SJCRH30 (cell line): ENCODE measurements around the gene SPN. TPM values are rescaled to one million over a fixed set of nuclear protein-coding genes. Genes with fewer than 3 reads are reported as not detected.
"Not testable (repeated sequence)": the region's sequence is repeated elsewhere in the genome, so short reads cannot be mapped to it uniquely, and the experiment has no call there.

Experiments
- DNase-seq, 2 experiments: peaks; one replicate each; pipeline ENCODE4 v3.0.0-alpha.2; 2015 to 2020
- H3K27ac ChIP-seq: fragments of 250-450 bp; sonication (Bioruptor Pico); 2 replicates; pipeline ENCODE4 v1.5.1; 2020; ENCODE audit warnings: mild to moderate bottlenecking, moderate library complexity
- H3K27me3 ChIP-seq: fragments of 250-450 bp; sonication (Bioruptor Pico); 2 replicates; pipeline ENCODE4 v1.5.1; 2020; ENCODE audit warnings: mild to moderate bottlenecking, moderate library complexity
- H3K36me3 ChIP-seq: fragments of 250-450 bp; sonication (Bioruptor Pico); 2 replicates; pipeline ENCODE4 v1.5.1; 2020; ENCODE audit warnings: mild to moderate bottlenecking, moderate library complexity
- H3K4me1 ChIP-seq: fragments of 250-450 bp; sonication (Bioruptor Pico); 2 replicates; pipeline ENCODE4 v1.5.1; 2020; ENCODE audit warnings: mild to moderate bottlenecking, moderate library complexity
- H3K4me3 ChIP-seq: fragments of 250-450 bp; sonication (Bioruptor Pico); 2 replicates; pipeline ENCODE4 v1.5.1; 2020; ENCODE audit warnings: mild to moderate bottlenecking, moderate library complexity
- H3K9me3 ChIP-seq: fragments of 250-450 bp; sonication (Bioruptor Pico); replicated peaks from 2 replicates; pipeline ENCODE4 v1.5.1; 2020; ENCODE audit warnings: mild to moderate bottlenecking, moderate library complexity
- total RNA-seq: library from RNA; depleted of rRNA; stranded (reverse); fragments of >200 nt; shearing (Covaris generic); gene quantifications from 2 replicates; pipeline ENCODE4 v1.2.3, GENCODE V29; 2014

Gene SPN
- total RNA-seq, 1 experiment from 2014 or later, result 2.1 TPM

DNA sequence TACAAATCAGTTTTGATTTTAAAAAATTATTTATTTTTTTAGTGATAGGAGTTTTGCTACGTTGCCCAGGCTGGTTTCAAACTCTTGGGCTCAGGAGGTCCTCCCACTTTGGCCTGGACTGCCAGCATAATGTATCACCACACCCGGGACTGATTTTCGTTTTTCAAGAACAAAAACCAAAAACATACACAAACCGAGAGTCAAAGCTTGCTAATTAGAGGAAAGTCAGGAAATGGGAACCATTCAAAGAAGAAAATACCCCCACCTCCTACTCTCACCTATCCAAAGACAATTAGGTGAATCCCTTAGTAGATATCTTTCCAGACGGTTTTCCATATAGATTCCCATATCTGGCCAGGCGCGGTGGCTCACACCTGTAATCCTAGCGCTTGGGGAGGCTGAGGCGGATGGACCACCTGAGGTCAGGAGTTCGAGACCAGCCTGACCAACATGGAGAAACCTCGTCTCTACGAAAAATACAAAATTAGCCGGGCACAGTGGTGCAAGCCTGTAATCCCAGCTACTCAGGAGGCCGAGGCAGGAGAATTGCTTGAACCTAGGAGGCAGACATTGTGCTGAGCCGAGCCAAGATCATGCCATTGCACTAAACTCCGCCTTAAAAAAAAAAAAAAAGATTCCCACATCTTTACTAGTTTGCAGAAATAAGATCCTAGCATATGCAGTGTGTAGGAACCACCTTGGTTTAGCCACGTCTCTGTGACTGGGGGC lies 883 bp upstream of the SPN start:
- H3K9me3 ChIP-seq, result no peaks in the 10 kb centered on the region
- no peak overlapping the region for H3K27ac ChIP-seq
- H3K4me3 ChIP-seq, result no peak overlapping the region
- DNase-seq, result no peak
- H3K4me1 ChIP-seq, result no peaks in the 10 kb centered on the region
- H3K27me3 ChIP-seq, result no peaks in the 10 kb centered on the region
- no peaks in the 10 kb centered on the region for H3K36me3 ChIP-seq

- no peak for DNase-seq
- Histone ChIP-seq H3K9me3 (no peaks in the 10 kb centered on the region), H3K27me3 (no peaks in the 10 kb centered on the region), H3K4me1 (no peaks in the 10 kb centered on the region), H3K4me3 (no peak overlapping the region), H3K27ac (no peak overlapping the region), H3K36me3 (no peaks in the 10 kb centered on the region)
These were observed 375 bp upstream of the SPN start for GRCh38 chr16:29662729-29663015.

GRCh38 chr16:29663807-29664090 lies 702 bp downstream of the SPN start:
- Histone ChIP-seq H3K9me3 (no peaks in the 10 kb centered on the region), H3K4me1 (no peaks in the 10 kb centered on the region)
- DNase-seq, result no peak

GRCh38 chr16:29664091-29664921 lies 1.3 kb downstream of the SPN start:
- H3K27ac ChIP-seq, result no peak overlapping the region
- no peak overlapping the region for H3K4me3 ChIP-seq
- no peak for DNase-seq
- H3K27me3 ChIP-seq, result no peaks in the 10 kb centered on the region
- no peaks in the 10 kb centered on the region for H3K4me1 ChIP-seq
- no peaks in the 10 kb centered on the region for H3K36me3 ChIP-seq
- H3K9me3 ChIP-seq, result no peaks in the 10 kb centered on the region

More at GRCh38 chr16:29663807-29664090, 702 bp downstream of the SPN start:
- H3K27ac ChIP-seq, result no peak overlapping the region
- no peaks in the 10 kb centered on the region for H3K36me3 ChIP-seq
- H3K27me3 ChIP-seq, result no peaks in the 10 kb centered on the region
- H3K4me3 ChIP-seq, result no peak overlapping the region

- no peaks in the 10 kb centered on the region for H3K27me3 ChIP-seq
- no peaks in the 10 kb centered on the region for H3K4me1 ChIP-seq
- DNase-seq, result no peak
- H3K27ac ChIP-seq, result no peak overlapping the region
- no peak overlapping the region for H3K4me3 ChIP-seq
- no peaks in the 10 kb centered on the region for H3K36me3 ChIP-seq
- no peaks in the 10 kb centered on the region for H3K9me3 ChIP-seq
These were observed 2.4 kb downstream of the SPN start for GRCh38 chr16:29665294-29666077.

DNA sequence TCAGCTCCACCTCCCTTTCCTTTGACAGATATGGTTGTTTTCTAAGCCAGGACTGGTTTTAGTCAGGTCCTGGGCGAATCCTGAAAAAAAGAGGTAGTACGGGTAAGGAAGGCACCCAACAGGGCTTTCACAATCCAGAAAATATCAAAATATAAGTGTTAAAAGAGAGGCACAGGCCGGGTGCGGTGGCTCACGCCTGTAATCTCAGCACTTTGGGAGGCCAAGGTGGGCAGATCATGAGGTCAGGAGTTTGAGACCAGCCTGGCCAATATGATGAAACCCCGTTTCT lies 4.2 kb downstream of the SPN start:
- not testable (repeated sequence) for H3K27me3 ChIP-seq, DNase-seq, H3K4me1 ChIP-seq, H3K27ac ChIP-seq, H3K36me3 ChIP-seq, H3K9me3 ChIP-seq, H3K4me3 ChIP-seq

DNA sequence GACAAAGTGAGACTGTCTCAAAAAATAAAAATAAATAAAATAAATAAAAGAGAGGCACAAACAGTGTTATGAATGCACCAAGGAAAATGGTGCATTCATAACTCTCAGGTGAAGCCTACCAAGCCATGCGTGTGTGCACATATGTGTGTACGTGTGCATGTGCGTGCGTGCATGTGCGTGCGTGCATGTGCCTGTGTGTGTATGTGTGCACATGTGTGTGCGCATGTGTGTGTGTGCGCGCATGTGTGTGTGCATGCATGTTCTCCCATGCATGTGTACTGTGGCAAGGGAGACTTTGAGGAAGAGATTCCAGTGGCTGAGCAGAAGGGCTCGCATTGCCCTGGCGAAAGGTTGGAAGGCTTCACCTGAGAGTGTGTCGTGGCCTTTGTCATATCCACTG lies 4.7 kb downstream of the SPN start:
- Histone ChIP-seq H3K27me3 (no peaks in the 10 kb centered on the region), H3K9me3 (no peaks in the 10 kb centered on the region), H3K4me3 (no peak overlapping the region), H3K27ac (no peak overlapping the region), H3K36me3 (no peaks in the 10 kb centered on the region), H3K4me1 (no peaks in the 10 kb centered on the region)
- DNase-seq, result no peak

DNA sequence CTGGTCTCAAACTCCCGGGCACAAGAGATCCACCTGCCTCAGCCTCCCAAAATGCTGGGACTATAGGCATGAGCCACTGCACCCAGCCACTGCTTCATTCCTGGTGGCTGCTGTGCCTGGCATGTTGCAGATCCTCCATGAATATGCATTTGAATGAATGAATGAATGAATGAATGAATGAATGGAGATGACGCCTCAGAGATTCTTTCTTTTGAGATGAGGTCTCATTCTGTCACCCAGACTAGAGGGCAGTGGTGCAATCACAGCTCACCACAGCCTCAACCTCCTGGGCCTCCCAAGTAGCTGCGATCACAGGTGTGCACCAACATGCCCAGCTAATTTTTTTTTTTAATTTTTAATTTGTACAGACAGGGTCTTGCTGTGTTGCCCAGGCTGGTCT lies 5.2 kb downstream of the SPN start:
- DNase-seq, result no peak
- Histone ChIP-seq H3K36me3 (no peaks in the 10 kb centered on the region), H3K9me3 (no peaks in the 10 kb centered on the region), H3K27me3 (no peaks in the 10 kb centered on the region), H3K4me3 (no peak overlapping the region), H3K27ac (no peak overlapping the region), H3K4me1 (no peaks in the 10 kb centered on the region)

GRCh38 chr16:29673501-29673900 lies 10.5 kb downstream of the SPN start:
- Histone ChIP-seq H3K4me3 (no peak overlapping the region), H3K36me3 (no peaks in the 10 kb centered on the region), H3K4me1 (peaks cover 5% of the 10 kb centered on the region; the same call in 1 of the 2 replicates), H3K9me3 (no peaks in the 10 kb centered on the region), H3K27ac (no peak overlapping the region), H3K27me3 (no peaks in the 10 kb centered on the region)
- no peak for DNase-seq

- H3K4me3 ChIP-seq, result no peak overlapping the region
- no peaks in the 10 kb centered on the region for H3K27me3 ChIP-seq
- H3K27ac ChIP-seq, result no peak overlapping the region
- H3K36me3 ChIP-seq, result no peaks in the 10 kb centered on the region
- peak; percentile 60 to 69 for DNase-seq
- no peaks in the 10 kb centered on the region for H3K9me3 ChIP-seq
- peaks cover 5% of the 10 kb centered on the region; the same call in 1 of the 2 replicates for H3K4me1 ChIP-seq
These were observed 11.1 kb downstream of the SPN start for GRCh38 chr16:29674188-29674587.

GRCh38 chr16:29675811-29676643 lies 13.0 kb downstream of the SPN start:
- Histone ChIP-seq H3K27me3 (no peaks in the 10 kb centered on the region), H3K36me3 (no peaks in the 10 kb centered on the region), H3K9me3 (no peaks in the 10 kb centered on the region), H3K27ac (no peak overlapping the region), H3K4me1 (peaks cover 5% of the 10 kb centered on the region; the same call in 1 of the 2 replicates), H3K4me3 (no peak overlapping the region)
- peak; percentile 33 to 69 for DNase-seq

- Histone ChIP-seq H3K4me1 (peaks cover 5% of the 10 kb centered on the region; the same call in 1 of the 2 replicates), H3K4me3 (no peak overlapping the region), H3K27me3 (no peaks in the 10 kb centered on the region), H3K27ac (no peak overlapping the region), H3K36me3 (no peaks in the 10 kb centered on the region), H3K9me3 (no peaks in the 10 kb centered on the region)
- no peak for DNase-seq
These were observed 14.1 kb downstream of the SPN start for GRCh38 chr16:29676989-29677785.

GRCh38 chr16:29678691-29679267 lies 15.7 kb downstream of the SPN start, which contains the start of gene QPRT:
QPRT (plus strand) TSS chr16:29679180; CDS start chr16:29679198, 18 bp downstream.
- no peaks in the 10 kb centered on the region for H3K9me3 ChIP-seq
- peak within 1 kb of the TSS; percentile 65 for H3K4me3 ChIP-seq
- H3K27me3 ChIP-seq, result no peaks in the 10 kb centered on the region
- H3K4me1 ChIP-seq, result peaks cover 5% of the 10 kb centered on the region; the same call in 1 of the 2 replicates
- no peaks in the 10 kb centered on the region for H3K36me3 ChIP-seq
- peak within 1 kb of the TSS; percentile 84 for H3K27ac ChIP-seq
- peak; percentile 92 for DNase-seq
